NCI-H748 treated with DMSO at 0.1 percent for 48 hours (cell line): ENCODE data around the gene SLC2A8.

Experiments used
- DNase-seq: peaks from one replicate; lab custom pipeline; 2025; lab: John Stamatoyannopoulos, UW

The SLC2A8 gene

DNA sequence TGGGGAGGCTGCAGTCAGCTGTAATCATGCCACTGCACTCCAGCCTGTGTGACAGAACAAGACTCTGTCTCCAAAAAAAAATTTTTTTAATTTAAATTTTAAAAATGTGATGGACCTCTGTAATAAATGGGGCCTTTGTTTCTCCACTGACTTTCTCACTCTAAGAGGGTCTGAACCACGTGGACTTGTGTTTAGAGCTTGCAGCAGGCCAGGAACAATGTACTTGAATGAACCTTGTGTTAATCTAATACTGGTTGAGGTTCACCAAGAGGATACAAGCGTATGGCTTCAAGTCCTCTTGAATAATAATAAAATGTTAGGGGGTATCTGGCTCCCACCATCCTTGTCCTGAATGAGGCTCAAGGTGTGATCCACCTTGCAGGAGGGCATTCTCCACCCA is 14.4 kb upstream of the SLC2A8 start:
- DNase-seq, result no peak

GRCh38 chr9:127384016-127384730 is 12.8 kb upstream of the SLC2A8 start:
- no peak for DNase-seq

DNA sequence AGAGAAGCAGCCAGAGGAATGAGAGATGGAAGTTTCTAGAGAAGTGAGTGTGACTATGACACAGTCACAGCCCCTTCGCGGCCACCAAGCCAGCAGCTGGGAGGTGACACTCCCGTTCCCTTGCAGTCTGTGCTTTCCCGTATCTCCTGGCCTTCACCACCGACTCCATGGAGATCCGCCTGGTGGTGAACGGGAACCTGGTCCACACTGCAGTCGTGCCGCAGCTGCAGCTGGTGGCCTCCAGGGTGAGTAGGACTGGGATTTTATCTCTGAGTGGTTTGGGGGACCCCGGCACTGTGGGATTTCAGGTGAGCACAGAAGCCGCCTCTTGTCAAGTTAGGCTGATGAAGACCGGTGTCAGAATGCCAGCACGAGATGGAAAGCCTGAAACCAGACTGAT is 12.1 kb upstream of the SLC2A8 start:
- DNase-seq, result no peak

DNA sequence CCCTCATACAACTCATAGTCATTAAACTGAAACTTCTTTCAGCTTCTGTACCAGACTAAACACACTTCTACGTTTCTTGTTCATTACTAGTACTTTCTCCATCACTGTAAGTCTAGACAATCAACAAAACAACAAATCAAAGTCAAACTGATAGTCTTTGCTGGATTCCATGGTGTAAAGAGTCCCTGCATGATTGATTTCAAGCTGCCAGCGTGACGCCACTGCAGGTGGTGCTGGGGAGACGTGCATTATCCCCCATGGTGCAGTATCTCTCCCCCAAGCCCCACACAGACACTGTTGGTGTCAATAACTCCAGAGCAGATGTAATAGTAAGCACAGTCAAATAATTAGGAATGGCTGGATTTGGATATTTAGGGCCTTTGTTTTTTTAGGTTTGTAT is 10.7 kb upstream of the SLC2A8 start:
- DNase-seq, result no peak

DNA sequence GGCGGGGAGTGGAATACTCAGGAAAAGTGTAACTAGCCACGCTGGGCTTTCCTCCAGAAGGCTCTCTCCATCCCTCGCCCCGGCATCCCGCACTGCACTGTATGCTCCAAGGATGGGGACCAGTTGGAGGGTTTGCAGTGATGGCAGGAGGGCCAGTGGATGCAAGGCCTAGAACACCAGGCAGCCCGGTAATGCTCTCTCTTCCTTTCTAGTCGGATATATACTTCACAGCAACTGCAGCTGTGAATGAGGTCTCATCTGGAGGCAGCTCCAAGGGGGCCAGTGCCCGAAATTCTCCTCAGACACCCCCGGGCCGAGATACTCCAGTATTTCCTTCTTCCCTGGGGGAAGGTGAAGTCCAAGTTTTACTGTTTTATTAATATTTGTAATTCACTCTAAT is 10.0 kb upstream of the SLC2A8 start:
- no peak for DNase-seq

DNA sequence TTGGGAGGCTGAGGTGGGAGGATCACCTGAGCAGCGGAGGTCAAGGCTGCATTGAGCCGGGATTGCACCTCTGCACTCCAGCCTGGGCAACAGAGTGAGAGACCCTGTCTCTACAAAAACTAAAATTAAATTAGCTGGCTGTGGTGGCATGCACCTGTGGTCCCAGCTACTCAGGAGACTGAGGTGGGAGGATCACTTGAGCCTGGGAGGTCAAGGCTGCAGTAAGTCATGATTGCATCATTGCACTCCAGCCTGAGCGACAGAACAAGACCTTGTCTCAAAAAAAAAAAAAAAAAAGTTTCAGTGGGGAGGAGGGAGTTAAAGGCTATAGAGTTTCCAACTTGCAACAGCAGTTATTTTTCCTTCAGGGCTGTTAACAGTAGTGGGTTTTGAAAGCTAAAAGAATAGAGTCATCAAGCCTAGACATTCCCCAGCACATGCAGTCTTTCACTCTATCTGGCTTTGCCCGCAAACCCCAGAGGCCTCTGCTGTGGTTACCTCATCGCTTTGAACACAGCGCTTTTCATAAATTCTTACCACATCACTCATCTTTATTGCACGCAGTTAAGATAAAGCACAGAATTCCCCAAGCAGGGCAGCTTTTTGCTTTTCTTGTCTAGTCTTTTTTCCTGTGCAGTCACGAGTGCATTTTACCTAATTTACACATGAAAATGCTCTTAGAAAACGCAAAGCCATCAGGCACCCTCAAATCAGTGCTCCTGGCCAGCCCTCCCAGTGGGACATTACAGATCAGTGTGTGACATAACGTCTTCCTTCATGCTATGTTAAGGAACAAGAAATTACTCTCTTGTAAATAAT is 8.7 kb upstream of the SLC2A8 start:
- no peak for DNase-seq

- DNase-seq, result no peak
These were observed 8.1 kb upstream of the SLC2A8 start for GRCh38 chr9:127388856-127389238.

DNA sequence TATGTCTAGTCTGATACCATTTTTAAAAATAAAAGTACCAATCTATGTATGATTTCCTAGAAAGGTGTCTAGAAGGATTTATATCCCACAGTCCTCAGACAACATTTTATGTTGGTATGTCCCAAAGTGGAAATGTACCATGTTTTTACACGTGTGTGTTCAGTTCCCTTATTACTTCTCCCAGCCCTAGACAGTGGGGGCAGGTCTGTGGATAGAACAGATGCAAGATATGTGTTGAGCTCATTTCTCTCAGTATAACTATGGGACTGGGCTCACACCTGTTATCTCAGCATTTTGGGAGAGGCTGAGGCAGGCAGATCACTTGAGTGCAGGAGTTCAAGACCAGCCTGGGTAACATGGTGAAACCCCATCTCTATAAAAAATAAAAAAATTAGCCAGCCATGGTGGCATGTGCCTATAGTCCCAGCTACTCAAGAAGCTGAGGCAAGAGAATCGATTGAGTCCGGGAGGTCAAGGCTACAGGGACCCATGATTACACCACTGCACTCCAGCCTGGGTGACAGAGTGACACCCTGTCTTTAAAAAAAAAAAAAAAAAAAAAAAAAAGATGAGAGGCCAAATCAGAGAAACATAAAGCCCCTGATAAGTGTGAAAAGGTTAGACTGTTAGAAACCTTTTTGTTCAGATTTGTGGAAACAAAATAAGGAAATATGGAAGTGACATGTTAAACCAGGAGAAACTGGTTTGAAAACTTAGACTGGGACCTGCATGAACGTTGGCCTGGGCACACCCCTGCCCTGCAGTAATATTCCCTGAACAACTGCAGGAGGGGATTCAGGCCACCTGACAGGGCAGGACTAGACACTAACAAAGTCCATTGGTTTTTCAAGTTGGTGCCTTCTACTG is 7.4 kb upstream of the SLC2A8 start:
- no peak for DNase-seq

DNA sequence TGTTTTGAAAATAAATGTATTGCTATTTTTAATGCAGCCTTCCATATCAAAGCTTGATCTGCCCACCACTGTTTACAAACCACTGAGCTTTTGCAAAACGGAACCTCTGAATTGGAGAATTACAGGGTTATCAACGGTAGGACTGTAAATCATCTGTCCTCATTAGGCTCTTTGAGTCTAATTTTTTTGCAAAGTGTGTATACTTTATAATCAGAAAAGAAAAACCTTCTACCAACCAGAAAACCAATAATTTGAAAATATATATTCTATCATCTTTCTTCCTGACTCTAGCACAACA is 6.8 kb upstream of the SLC2A8 start:
- no peak for DNase-seq

GRCh38 chr9:127390563-127390962 is 6.4 kb upstream of the SLC2A8 start:
- no peak for DNase-seq

DNA sequence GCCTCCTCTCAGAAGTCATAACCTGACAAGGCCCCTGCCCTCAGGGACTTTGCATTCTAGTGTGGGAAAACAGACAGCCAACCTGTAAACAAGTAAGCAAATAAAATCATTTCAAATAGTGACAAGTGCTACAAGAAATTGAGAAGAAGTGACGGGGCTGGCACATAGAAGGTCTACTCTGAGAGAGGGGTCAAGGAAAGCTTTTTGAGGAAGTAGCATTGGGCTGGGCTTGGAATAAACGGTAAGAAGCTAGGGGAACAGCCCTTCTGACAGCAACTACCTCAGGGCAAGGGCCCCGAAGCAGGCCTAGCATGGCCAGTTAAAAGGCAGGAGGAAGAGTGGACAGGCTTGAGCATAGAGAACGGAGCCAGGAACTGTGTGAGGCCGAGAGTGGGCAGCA is 4.8 kb upstream of the SLC2A8 start:
- DNase-seq, result no peak

GRCh38 chr9:127392976-127393375 is 4.0 kb upstream of the SLC2A8 start:
- DNase-seq, result no peak

- no peak for DNase-seq
These were observed 3.3 kb upstream of the SLC2A8 start for GRCh38 chr9:127393645-127394044.

DNA sequence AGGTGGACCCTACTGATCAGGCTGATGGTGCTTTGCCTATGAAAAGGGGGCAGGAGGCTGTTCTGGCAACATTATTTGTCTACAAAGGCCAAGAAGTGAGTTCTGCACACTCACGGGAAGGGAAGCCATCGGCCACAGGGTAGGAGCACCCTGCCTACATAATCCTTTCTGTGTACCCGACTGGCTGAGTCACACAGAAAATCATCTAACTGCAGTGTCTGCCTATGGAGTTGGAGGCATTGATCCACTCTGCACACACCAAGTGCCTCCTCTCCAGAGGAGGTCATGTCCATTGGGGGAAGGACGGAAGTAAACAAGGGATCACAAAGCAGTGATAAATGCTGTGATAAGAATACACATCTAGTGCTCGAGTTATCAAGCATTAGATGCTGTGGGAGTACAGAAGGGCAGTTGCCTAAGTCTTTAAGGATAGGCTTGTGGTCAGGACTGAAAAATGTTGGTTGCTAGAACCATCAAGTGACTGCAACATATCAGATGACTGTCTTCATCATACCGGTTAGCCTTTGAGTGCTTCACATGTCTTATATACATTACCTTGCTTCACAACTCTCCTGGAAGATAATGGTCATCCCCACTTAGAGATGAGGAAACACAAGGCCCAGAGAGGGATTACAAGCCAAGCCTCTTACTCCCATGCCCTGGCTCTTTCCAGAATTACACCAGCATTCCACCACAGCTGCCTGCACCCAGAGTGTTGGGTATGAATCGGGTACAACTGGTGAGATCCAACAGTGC is 1.3 kb upstream of the SLC2A8 start:
- DNase-seq, result no peak

DNA sequence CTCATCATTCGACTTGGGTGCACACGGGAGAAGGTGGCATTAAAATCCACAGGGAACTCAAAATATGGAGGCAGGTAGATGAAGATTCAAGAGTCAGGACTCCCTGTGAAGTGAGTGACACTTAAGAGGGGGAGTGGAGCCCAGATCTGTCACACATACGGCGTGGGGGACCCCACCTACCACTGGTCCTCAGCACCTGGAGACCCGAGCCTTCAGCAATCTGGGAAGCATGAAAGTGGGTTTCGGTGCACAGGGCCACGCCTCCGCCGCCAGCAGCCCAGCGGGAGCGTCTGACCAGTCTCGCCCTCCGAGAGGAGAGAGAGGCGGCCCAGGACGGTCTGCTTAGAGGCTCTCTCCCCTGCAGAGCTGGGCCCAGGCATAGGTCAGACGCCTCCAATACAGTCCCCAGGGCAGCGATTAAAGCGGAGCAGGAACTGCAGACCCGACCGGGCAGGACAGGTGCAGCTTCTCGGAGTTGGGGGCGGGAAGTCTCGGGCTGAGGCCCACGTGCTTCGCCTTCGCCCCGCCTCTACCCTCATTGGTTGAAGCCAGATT is 639 bp upstream of the SLC2A8 start:
- no peak for DNase-seq

- DNase-seq, result no peak
These were observed 791 bp downstream of the SLC2A8 start for GRCh38 chr9:127397646-127398274.

DNA sequence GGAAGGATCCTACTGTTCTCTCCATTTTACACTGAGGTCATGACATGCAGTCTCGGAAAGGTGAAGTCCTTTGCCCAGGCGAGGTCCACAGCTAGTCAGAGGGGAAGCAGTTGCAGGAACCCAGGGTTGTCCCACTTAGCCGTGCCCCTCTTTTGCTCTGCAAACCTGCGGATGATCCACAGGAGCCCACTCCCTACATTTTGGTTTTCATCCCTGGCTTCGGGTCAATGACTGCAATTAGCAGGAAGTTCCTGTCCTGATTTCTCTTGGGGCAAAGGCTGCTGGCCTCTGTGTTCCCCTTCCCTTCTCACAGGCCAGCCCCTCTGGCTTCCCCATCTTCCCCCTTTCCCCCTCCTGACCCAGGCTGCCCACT is 1.3 kb downstream of the SLC2A8 start:
- no peak for DNase-seq

DNA sequence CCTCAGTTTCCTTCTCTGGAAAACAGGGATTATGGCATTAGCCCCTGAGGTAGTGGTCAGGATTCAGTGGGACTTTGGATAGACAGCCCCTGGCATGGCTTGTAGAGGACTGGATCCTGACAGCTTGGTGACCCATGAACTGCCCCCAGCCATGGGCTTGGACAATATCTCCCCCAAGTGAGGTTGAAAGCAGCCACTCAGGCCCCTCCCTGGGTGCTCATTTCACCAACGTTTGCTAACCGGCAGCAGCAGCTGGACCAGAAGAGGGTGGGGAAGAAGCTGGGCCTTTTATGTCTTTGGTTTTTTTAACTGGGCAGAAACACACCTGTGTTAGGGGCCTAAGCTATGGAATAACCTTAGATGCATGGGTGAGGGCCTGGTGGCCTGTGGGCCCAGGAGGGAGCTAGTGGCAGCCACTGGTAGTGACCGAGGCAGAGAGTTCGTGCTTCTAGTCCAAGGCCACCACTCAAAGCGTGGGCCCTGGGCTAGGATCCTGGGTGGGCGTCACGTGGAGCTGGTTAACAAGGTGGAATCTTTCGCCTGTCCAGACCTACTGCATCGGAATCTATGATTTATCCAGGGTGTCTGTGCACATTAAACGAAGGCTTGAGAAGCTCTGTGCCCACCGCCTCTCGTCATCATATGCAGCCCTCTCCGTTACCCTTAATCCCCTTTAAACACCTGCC is 1.9 kb downstream of the SLC2A8 start:
- no peak for DNase-seq

DNA sequence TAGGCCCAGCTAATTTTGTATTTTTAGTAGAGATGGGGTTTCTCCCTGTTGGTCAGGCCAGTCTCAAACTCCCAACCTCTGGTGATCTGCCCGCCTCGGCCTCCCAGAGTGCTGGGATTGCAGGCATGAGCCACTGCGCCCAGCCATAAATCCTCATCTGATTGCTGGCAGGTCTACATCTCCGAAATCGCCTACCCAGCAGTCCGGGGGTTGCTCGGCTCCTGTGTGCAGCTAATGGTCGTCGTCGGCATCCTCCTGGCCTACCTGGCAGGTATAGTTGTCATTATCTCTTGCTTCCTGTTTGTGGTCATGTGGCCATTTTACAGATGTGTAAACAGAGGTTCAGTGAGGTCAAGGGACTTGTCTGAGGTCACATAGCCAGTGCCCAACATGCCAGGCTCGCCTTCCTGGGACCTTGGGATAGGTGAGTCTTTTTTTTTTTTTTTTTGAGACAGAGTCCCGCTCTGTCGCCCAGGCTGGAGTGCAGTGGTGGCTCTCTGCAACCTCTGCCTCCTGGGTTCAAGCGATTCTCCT is 2.8 kb downstream of the SLC2A8 start:
- no peak for DNase-seq

- no peak for DNase-seq
These were observed 5.6 kb downstream of the SLC2A8 start for GRCh38 chr9:127402401-127403090.
